ENCODE measurements around the gene CHRNA3.

- no peak for TF ChIP-seq CTCF (optimal IDR thresholded peaks at IDR 0.05 in 1 of 3, IDR thresholded peaks at IDR 0.05 in 1 of 3, conservative IDR thresholded peaks at IDR 0.05 in 1 of 3; ENCODE audit: extremely low read depth in 1 of 3, insufficient read depth in 2 of 3, low read length in 3 of 3)
- TF ChIP-seq EZH2 (IDR thresholded peaks at IDR 0.05; ENCODE audit: low read length) = no peak
These were observed 70.0 kb downstream of the CHRNA3 start for GRCh38 chr15:78550815-78551214.

Data from keratinocyte (primary cell).